ENCODE measurements around the gene SPATA20. TPM values are rescaled to one million over a fixed set of nuclear protein-coding genes. Genes with fewer than 3 reads are reported as not detected.

Gene SPATA20
- total and polyA plus RNA-seq, 2 experiments from 2014 or later, result 89.9 to 146 TPM

- no peak for DNase-seq
These were observed 27.1 kb downstream of the SPATA20 start for GRCh38 chr17:50573866-50574611.

GRCh38 chr17:50575581-50576210 is 28.7 kb downstream of the SPATA20 start:
- Histone ChIP-seq H3F3A (ENCODE audit: insufficient read depth) (no peaks in the 10 kb centered on the region), H3K79me2 (ENCODE audit: insufficient read depth) (no peaks in the 10 kb centered on the region), H3K27ac (no peak overlapping the region), H3K9me3 (ENCODE audit: low read depth) (no peaks in the 10 kb centered on the region), H4K20me1 (ENCODE audit: insufficient read depth) (no peaks in the 10 kb centered on the region), H3K36me3 (ENCODE audit: low read depth) (no peaks in the 10 kb centered on the region), H3K4me1 (ENCODE audit: insufficient read depth) (no peaks in the 10 kb centered on the region), H3K4me3 (no peak overlapping the region), H3K27me3 (replicated peaks; ENCODE audit: insufficient read depth) (no peaks in the 10 kb centered on the region), H3K9ac (no peak overlapping the region), H3K4me2 (ENCODE audit: unreplicated experiment) (no peak overlapping the region), H3K9me2 (ENCODE audit: insufficient read depth) (no peaks in the 10 kb centered on the region), H2AFZ (no peak overlapping the region)
- no peak for TF ChIP-seq EZH2 (IDR thresholded peaks at IDR 0.05; ENCODE audit: insufficient read depth, poor library complexity, severe bottlenecking)
- TF ChIP-seq EZH2phosphoT487 (IDR thresholded peaks at IDR 0.05; ENCODE audit: insufficient read depth, low read depth), result no peak
- no peak for DNase-seq
- in situ Hi-C loops (cut with MboI), result loop anchor here (25.0 kb wide), 1 partner anchor 88 kb away; the partner anchor contains the start of gene RSAD1
- 90% methylated on average over 31 of the region's 33 CpGs for WGBS, 2 experiments (ENCODE audit: low coverage in 1 of 2, low lambda C conversion rate in 2 of 2, missing lambda C conversion rate in 2 of 2)

More at GRCh38 chr17:50573866-50574611, 27.1 kb downstream of the SPATA20 start:
- Histone ChIP-seq H3K27ac (no peak overlapping the region), H3K27me3 (replicated peaks; ENCODE audit: insufficient read depth) (no peaks in the 10 kb centered on the region), H3K4me1 (ENCODE audit: insufficient read depth) (no peaks in the 10 kb centered on the region), H3K4me3 (no peak overlapping the region), H4K20me1 (ENCODE audit: insufficient read depth) (no peaks in the 10 kb centered on the region), H2AFZ (no peak overlapping the region), H3K79me2 (ENCODE audit: insufficient read depth) (no peaks in the 10 kb centered on the region), H3K9ac (no peak overlapping the region), H3K9me3 (ENCODE audit: low read depth) (no peaks in the 10 kb centered on the region), H3K4me2 (ENCODE audit: unreplicated experiment) (no peak overlapping the region), H3K36me3 (ENCODE audit: low read depth) (no peaks in the 10 kb centered on the region), H3F3A (ENCODE audit: insufficient read depth) (no peaks in the 10 kb centered on the region), H3K9me2 (ENCODE audit: insufficient read depth) (no peaks in the 10 kb centered on the region)
- WGBS, 2 experiments (ENCODE audit: low coverage in 1 of 2, low lambda C conversion rate in 2 of 2, missing lambda C conversion rate in 2 of 2), result 82 to 85% methylated on average over 12 of the region's 12 CpGs
- in situ Hi-C loops (cut with MboI), result no loop called here
- TF ChIP-seq EZH2 (IDR thresholded peaks at IDR 0.05; ENCODE audit: insufficient read depth, poor library complexity, severe bottlenecking), result no peak

- Histone ChIP-seq H3K4me2 (ENCODE audit: unreplicated experiment) (no peak overlapping the region), H3K79me2 (ENCODE audit: insufficient read depth) (no peaks in the 10 kb centered on the region), H3F3A (ENCODE audit: insufficient read depth) (no peaks in the 10 kb centered on the region), H3K9ac (no peak overlapping the region), H4K20me1 (ENCODE audit: insufficient read depth) (no peaks in the 10 kb centered on the region), H3K9me2 (ENCODE audit: insufficient read depth) (no peaks in the 10 kb centered on the region), H3K27ac (no peak overlapping the region), H3K27me3 (replicated peaks; ENCODE audit: insufficient read depth) (no peaks in the 10 kb centered on the region), H3K9me3 (ENCODE audit: low read depth) (no peaks in the 10 kb centered on the region), H2AFZ (no peak overlapping the region), H3K4me1 (ENCODE audit: insufficient read depth) (no peaks in the 10 kb centered on the region), H3K4me3 (no peak overlapping the region), H3K36me3 (ENCODE audit: low read depth) (no peaks in the 10 kb centered on the region)
- WGBS, 2 experiments (ENCODE audit: low coverage in 1 of 2, low lambda C conversion rate in 2 of 2, missing lambda C conversion rate in 2 of 2), result 92 to 94% methylated on average over 13 of the region's 13 CpGs
- DNase-seq, result no peak
- TF ChIP-seq EZH2phosphoT487 (IDR thresholded peaks at IDR 0.05; ENCODE audit: insufficient read depth, low read depth), result no peak
- TF ChIP-seq EZH2 (IDR thresholded peaks at IDR 0.05; ENCODE audit: insufficient read depth, poor library complexity, severe bottlenecking), result no peak
- in situ Hi-C loops (cut with MboI), result loop anchor here (25.0 kb wide), 1 partner anchor 90 kb away; the partner anchor contains the start of gene RSAD1
These were observed 29.9 kb downstream of the SPATA20 start for GRCh38 chr17:50576864-50577263.

- no peak overlapping the region for H3K4me2 ChIP-seq (ENCODE audit: unreplicated experiment)
- H3K4me1 ChIP-seq (ENCODE audit: insufficient read depth), result no peaks in the 10 kb centered on the region
- H3K9me3 ChIP-seq (ENCODE audit: low read depth), result no peaks in the 10 kb centered on the region
- 77 to 78% methylated on average over 13 of the region's 13 CpGs for WGBS, 2 experiments (ENCODE audit: low coverage in 1 of 2, low lambda C conversion rate in 2 of 2, missing lambda C conversion rate in 2 of 2)
- no peak overlapping the region for H3K9ac ChIP-seq
- no peaks in the 10 kb centered on the region for H3K79me2 ChIP-seq (ENCODE audit: insufficient read depth)
- no peaks in the 10 kb centered on the region for H3K36me3 ChIP-seq (ENCODE audit: low read depth)
- no peaks in the 10 kb centered on the region for H3K27me3 ChIP-seq (replicated peaks; ENCODE audit: insufficient read depth)
- TF ChIP-seq EZH2phosphoT487 (IDR thresholded peaks at IDR 0.05; ENCODE audit: insufficient read depth, low read depth), result no peak
- no peak for TF ChIP-seq EZH2 (IDR thresholded peaks at IDR 0.05; ENCODE audit: insufficient read depth, poor library complexity, severe bottlenecking)
- no peak overlapping the region for H3K27ac ChIP-seq
- no peak overlapping the region for H2AFZ ChIP-seq
- in situ Hi-C loops (cut with MboI), result loop anchor here (25.0 kb wide), 1 partner anchor 90 kb away; the partner anchor contains the start of gene RSAD1
- no peak for DNase-seq
- H3K4me3 ChIP-seq, result no peak overlapping the region
- H4K20me1 ChIP-seq (ENCODE audit: insufficient read depth), result no peaks in the 10 kb centered on the region
- H3K9me2 ChIP-seq (ENCODE audit: insufficient read depth), result no peaks in the 10 kb centered on the region
- no peaks in the 10 kb centered on the region for H3F3A ChIP-seq (ENCODE audit: insufficient read depth)
These were observed 30.5 kb downstream of the SPATA20 start for GRCh38 chr17:50577451-50577954.
